Measurements from ENCODE around the gene RASAL2.

GRCh38 chr1:178072326-178072725 lies 21.6 kb upstream of the RASAL2 start:
- no peak for TF ChIP-seq SMC3 (IDR thresholded peaks at IDR 0.05; ENCODE audit: low read length)
- TF ChIP-seq AFF4 (CRISPR knock-in tag; IDR thresholded peaks at IDR 0.05) = no peak
- no peak for TF ChIP-seq RARA (CRISPR knock-in tag; IDR thresholded peaks at IDR 0.05)
- TF ChIP-seq ZNF432 (CRISPR knock-in tag; IDR thresholded peaks at IDR 0.05; ENCODE audit: borderline replicate concordance) = no peak
- TF ChIP-seq SMAD1 (CRISPR knock-in tag; IDR thresholded peaks at IDR 0.05; ENCODE audit: borderline replicate concordance, low read depth) = no peak
- no peak for TF ChIP-seq GABPA (IDR thresholded peaks at IDR 0.05; ENCODE audit: low read depth, low read length)
- no peak for TF ChIP-seq GABPA (CRISPR knock-in tag; IDR thresholded peaks at IDR 0.05; ENCODE audit: low read depth)

All from HepG2 (cell line).